IMR-90 (cell line): ENCODE measurements around the gene CECR2. TPM values are rescaled to one million over a fixed set of nuclear protein-coding genes. Genes with fewer than 3 reads are reported as not detected.

Source experiments
- ATAC-seq: fragments of 200-7000 bp; cut with Tn5 transposase; 2 replicates; pipeline ENCODE4 v1.9.1; 2020; ENCODE audit warnings: low read depth, mild to moderate bottlenecking, moderate library complexity
- BruUV-seq: library from RNA; stranded (reverse); fragments of 400-500 nt; replicated peaks from 2 replicates; lab custom pipeline; 2021; lab: Mats Ljungman, UMichigan
- CTCF ChIA-PET: fragments of 300-600 bp; formaldehyde crosslinking; extraction: SDS; loops from one replicate; lab custom pipeline; 2021; ENCODE audit warnings: antibody characterized with exemption; lab: Yijun Ruan, JAX
- POLR2A ChIA-PET: fragments of 300-600 bp; sonication (Branson Sonifier 250); formaldehyde crosslinking; loops from one replicate; lab custom pipeline; 2022; ENCODE audit warnings: antibody characterized with exemption; ENCODE audit not compliant: unreplicated experiment; lab: Charles Lee
- DNase-seq: peaks from one replicate; pipeline ENCODE4 v3.0.0; 2013
- H2AFZ ChIP-seq: replicated peaks from 2 replicates; pipeline ENCODE3; 2013; ENCODE audit warnings: low read length, mild to moderate bottlenecking; ENCODE audit not compliant: poor library complexity
- H2AK5ac ChIP-seq: 2 replicates; pipeline ENCODE4 v1.6.1; 2013; ENCODE audit warnings: low read depth, low read length, inconsistent platforms
- H2AK9ac ChIP-seq: replicated peaks from 2 replicates; pipeline ENCODE3; 2013; ENCODE audit warnings: mild to moderate bottlenecking, low read depth, low read length, moderate library complexity; ENCODE audit not compliant: poor library complexity
- H2BK120ac ChIP-seq: 2 replicates; pipeline ENCODE4 v1.6.1; 2013; ENCODE audit warnings: low read depth, low read length, inconsistent platforms
- H2BK15ac ChIP-seq: 3 replicates; pipeline ENCODE4 v1.6.1; 2013; ENCODE audit warnings: low read depth, low read length, inconsistent platforms
- H2BK20ac ChIP-seq: 2 replicates; pipeline ENCODE4 v1.6.1; 2013; ENCODE audit warnings: low read depth, mild to moderate bottlenecking, inconsistent platforms, low read length, moderate library complexity
- H2BK5ac ChIP-seq: 2 replicates; pipeline ENCODE4 v1.6.1; 2013; ENCODE audit warnings: mild to moderate bottlenecking, low read depth, low read length, inconsistent platforms; ENCODE audit not compliant: poor library complexity, severe bottlenecking
- H3K14ac ChIP-seq: replicated peaks from 2 replicates; pipeline ENCODE4 v1.6.1; 2013; ENCODE audit warnings: low read depth, low read length, inconsistent platforms
- H3K18ac ChIP-seq: 2 replicates; pipeline ENCODE4 v1.6.1; 2013; ENCODE audit warnings: low read depth, low read length, control low read depth
- H3K23ac ChIP-seq: 2 replicates; pipeline ENCODE4 v1.6.1; 2013; ENCODE audit warnings: low read depth, low read length, inconsistent platforms
- H3K27ac ChIP-seq: 2 replicates; pipeline ENCODE4 v1.5.1; 2013; ENCODE audit warnings: mild to moderate bottlenecking, control low read depth, low read length; ENCODE audit not compliant: insufficient read depth
- H3K27me3 ChIP-seq: 2 replicates; pipeline ENCODE4 v1.6.1; 2013; ENCODE audit warnings: low read length; ENCODE audit not compliant: control insufficient read depth, insufficient read depth
- H3K36me3 ChIP-seq: 2 replicates; pipeline ENCODE4 v1.6.1; 2013; ENCODE audit warnings: low read length, mixed read lengths; ENCODE audit not compliant: control insufficient read depth, insufficient read depth
- H3K4ac ChIP-seq: 2 replicates; pipeline ENCODE4 v1.6.1; 2013; ENCODE audit warnings: low read depth, low read length, inconsistent platforms
- H3K4me1 ChIP-seq: 2 replicates; pipeline ENCODE4 v1.6.1; 2013; ENCODE audit warnings: low read length, mixed read lengths; ENCODE audit not compliant: control insufficient read depth, insufficient read depth
- H3K4me2 ChIP-seq: 2 replicates; pipeline ENCODE4 v1.6.1; 2013; ENCODE audit warnings: low read depth, mild to moderate bottlenecking, control low read depth, low read length, moderate library complexity
- H3K4me3 ChIP-seq: 2 replicates; pipeline ENCODE4 v1.5.1; 2013; ENCODE audit warnings: low read depth, mild to moderate bottlenecking, control low read depth, low read length, moderate library complexity; ENCODE audit not compliant: insufficient read depth
- H3K56ac ChIP-seq: 2 replicates; pipeline ENCODE4 v1.6.1; 2013; ENCODE audit warnings: low read length, inconsistent platforms; ENCODE audit not compliant: insufficient read depth; ENCODE audit errors: extremely low read depth
- H3K79me1 ChIP-seq, 2 experiments: 2 replicates each; pipeline ENCODE4 v1.6.1; 2013; ENCODE audit warnings: low read length in 2 of 2, inconsistent platforms in 1 of 2, low read depth in 1 of 2
- H3K9ac ChIP-seq: 2 replicates; pipeline ENCODE4 v1.6.1; 2013; ENCODE audit warnings: low read depth, low read length, control low read depth
- H3K9me1 ChIP-seq: 2 replicates; pipeline ENCODE4 v1.6.1; 2013; ENCODE audit warnings: low read length, inconsistent platforms; ENCODE audit not compliant: insufficient read depth
- H3K9me3 ChIP-seq: 2 replicates; pipeline ENCODE4 v1.6.1; 2013; ENCODE audit warnings: low read length; ENCODE audit not compliant: control insufficient read depth, insufficient read depth
- H4K20me1 ChIP-seq: 2 replicates; pipeline ENCODE4 v1.6.1; 2013; ENCODE audit warnings: low read length, inconsistent platforms; ENCODE audit not compliant: insufficient read depth
- H4K5ac ChIP-seq: 2 replicates; pipeline ENCODE4 v1.6.1; 2013; ENCODE audit warnings: mild to moderate bottlenecking, low read depth, low read length, control low read depth
- H4K8ac ChIP-seq, 2 experiments: 2 replicates each; pipeline ENCODE4 v1.6.1; 2013; ENCODE audit warnings: low read depth in 2 of 2, low read length in 2 of 2, control low read depth in 1 of 2, inconsistent platforms in 1 of 2
- H4K91ac ChIP-seq: 2 replicates; pipeline ENCODE4 v1.6.1; 2013; ENCODE audit warnings: low read depth, low read length, inconsistent platforms; ENCODE audit not compliant: insufficient read depth
- CEBPB ChIP-seq: IDR thresholded peaks from 2 replicates; pipeline ENCODE4 v1.6.1; 2012; ENCODE audit warnings: low read depth, low read length, improper control_type of control experiment
- FOS ChIP-seq: fragments of 150-350 bp; IDR thresholded peaks from 2 replicates; pipeline ENCODE4 v1.6.1; 2016; ENCODE audit warnings: low read depth, low read length
- MAFK ChIP-seq: IDR thresholded peaks from 2 replicates; pipeline ENCODE4 v1.6.1; 2012; ENCODE audit warnings: low read depth, low read length, improper control_type of control experiment
- MAZ ChIP-seq: IDR thresholded peaks from 2 replicates; pipeline ENCODE4 v1.6.1; 2012; ENCODE audit warnings: low read depth, mild to moderate bottlenecking, low read length, improper control_type of control experiment, moderate library complexity, borderline replicate concordance
- MXI1 ChIP-seq: IDR thresholded peaks from 2 replicates; pipeline ENCODE4 v1.6.1; 2012; ENCODE audit warnings: low read depth, mild to moderate bottlenecking, low read length, moderate library complexity, borderline replicate concordance
- RAD21 ChIP-seq: IDR thresholded peaks from 2 replicates; pipeline ENCODE4 v1.6.1; 2012; ENCODE audit warnings: low read length, improper control_type of control experiment
- RCOR1 ChIP-seq: IDR thresholded peaks from 2 replicates; pipeline ENCODE4 v1.6.1; 2012; ENCODE audit warnings: mild to moderate bottlenecking, low read length, improper control_type of control experiment; ENCODE audit not compliant: insufficient replicate concordance
- RFX5 ChIP-seq: IDR thresholded peaks from 2 replicates; pipeline ENCODE4 v1.8.0; 2012; ENCODE audit warnings: low read depth, mild to moderate bottlenecking, low read length, moderate library complexity
- SMC3 ChIP-seq: fragments of 150-350 bp; IDR thresholded peaks from 2 replicates; pipeline ENCODE4 v1.6.1; 2016; ENCODE audit warnings: low read depth, mild to moderate bottlenecking, antibody characterized with exemption, low read length, moderate library complexity
- WGBS, 2 experiments: methylation state at CpG; one replicate each; pipeline versions ENCODE4 v1.1.5 to v1.1.7; 2013; ENCODE audit warnings: missing lambda C conversion rate in 2 of 2; ENCODE audit not compliant: insufficient read length in 1 of 2; ENCODE audit errors: extremely low coverage in 2 of 2; 5-methylcytosine and 5-hydroxymethylcytosine counted together
- dilution Hi-C: fragments of 300-500 bp; cut with HindIII; formaldehyde crosslinking; loops from one replicate; pipeline ENCODE4 v1.14.3; 2018; ENCODE audit warnings: low sequenced_read_pairs; ENCODE audit not compliant: unreplicated experiment
- in situ Hi-C: fragments of 300-500 bp; cut with MboI; formaldehyde crosslinking; loops from 3 replicates; pipeline ENCODE4 v1.14.3; 2019; ENCODE audit warnings: low sequenced_read_pairs, inconsistent platforms, mixed read lengths
- intact Hi-C: fragments of 100-400 bp; cut with micrococcal nuclease; formaldehyde crosslinking; loops from 2 replicates; pipeline ENCODE4 v1.10.0; 2022
- polyA plus RNA-seq, 3 experiments: library from polyadenylated mRNA; depleted of rRNA; stranded (reverse); fragments of >200 nt; gene quantifications; 2 replicates each; pipeline ENCODE4 v1.2.3, GENCODE V29; 2012; ENCODE audit warnings: low replicate concordance in 1 of 3
- total RNA-seq: library from RNA; depleted of rRNA; stranded (reverse); fragments of >200 nt; gene quantifications from 2 replicates; pipeline ENCODE4 v1.2.3, GENCODE V29; 2012
- TF ChIP-seq, protein P1 (sequence below): fragments of 150-350 bp; IDR thresholded peaks from 2 replicates; pipeline ENCODE4 v1.6.1; 2016; ENCODE audit warnings: low read depth, mild to moderate bottlenecking, low read length, moderate library complexity, borderline replicate concordance

The CECR2 gene
- total and polyA plus RNA-seq, 2 of the 4 experiments (the other 2 are of a cell fraction) = under 0.01 TPM; not detected in 1

GRCh38 chr22:17419348-17419747 lies 50.1 kb downstream of the CECR2 start:
- no peak overlapping the region for H2AFZ ChIP-seq
- H3K27me3 ChIP-seq = no peaks in the 10 kb centered on the region
- H2AK5ac ChIP-seq = no peak overlapping the region
- H3K9me3 ChIP-seq = no peaks in the 10 kb centered on the region
- CTCF ChIA-PET = no interaction called here
- no peaks in the 10 kb centered on the region for H4K20me1 ChIP-seq
- no peak for DNase-seq
- H3K4ac ChIP-seq = no peak overlapping the region
- no peak overlapping the region for H2AK9ac ChIP-seq
- in situ Hi-C loops (loop anchor here (10.0 kb wide), 1 partner anchor 65 kb away; no protein-coding TSS in a partner anchor), intact Hi-C loops (no loop called here), dilution Hi-C loops (no loop called here)
- H3K23ac ChIP-seq = no peak overlapping the region
- no peaks in the 10 kb centered on the region for H3K4me1 ChIP-seq
- H3K14ac ChIP-seq = no peak overlapping the region
- H2BK120ac ChIP-seq = no peak overlapping the region
- no peak overlapping the region for H3K9ac ChIP-seq
- H3K4me3 ChIP-seq = no peak overlapping the region
- H4K8ac ChIP-seq = no peak overlapping the region
- no TSS peak for BruUV-seq
- H3K9me1 ChIP-seq = no peaks in the 10 kb centered on the region
- no peak overlapping the region for H4K91ac ChIP-seq
- no peak overlapping the region for H4K5ac ChIP-seq
- WGBS, 2 experiments = 40% methylated on average over 1 of the region's 3 CpGs; no CpG with 5 or more reads in 1 of the 2 experiments
- H3K56ac ChIP-seq = no peak overlapping the region
- no peak for ATAC-seq
- H2BK15ac ChIP-seq = no peak overlapping the region
- no peak overlapping the region for H3K18ac ChIP-seq
- TF ChIP-seq RAD21 (no peak), MAFK (no peak), CEBPB (no peak), FOS (no peak), MXI1 (no peak), RCOR1 (no peak), MAZ (no peak), RFX5 (no peak), SMC3 (no peak)
- TF ChIP-seq, protein P1, sequence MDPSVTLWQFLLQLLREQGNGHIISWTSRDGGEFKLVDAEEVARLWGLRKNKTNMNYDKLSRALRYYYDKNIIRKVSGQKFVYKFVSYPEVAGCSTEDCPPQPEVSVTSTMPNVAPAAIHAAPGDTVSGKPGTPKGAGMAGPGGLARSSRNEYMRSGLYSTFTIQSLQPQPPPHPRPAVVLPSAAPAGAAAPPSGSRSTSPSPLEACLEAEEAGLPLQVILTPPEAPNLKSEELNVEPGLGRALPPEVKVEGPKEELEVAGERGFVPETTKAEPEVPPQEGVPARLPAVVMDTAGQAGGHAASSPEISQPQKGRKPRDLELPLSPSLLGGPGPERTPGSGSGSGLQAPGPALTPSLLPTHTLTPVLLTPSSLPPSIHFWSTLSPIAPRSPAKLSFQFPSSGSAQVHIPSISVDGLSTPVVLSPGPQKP = no peak
- POLR2A ChIA-PET = no interaction called here
- H2BK20ac ChIP-seq = no peak overlapping the region
- no peak overlapping the region for H2BK5ac ChIP-seq
- no peak overlapping the region for H3K4me2 ChIP-seq
- no peak overlapping the region for H3K27ac ChIP-seq
- no peaks in the 10 kb centered on the region for H3K36me3 ChIP-seq
- no peaks in the 10 kb centered on the region for H3K79me1 ChIP-seq
